ENCODE measurements around the gene AHR.
"Not testable (repeated sequence)": the region's sequence is repeated elsewhere in the genome, so short reads cannot be mapped to it uniquely, and the experiment has no call there.

Gene AHR

GRCh38 chr7:17371671-17372524 is 73.4 kb downstream of the AHR start:
- no peak for DNase-seq (ENCODE audit: low read depth in 3 of 3, low spot score in 1 of 3)

DNA sequence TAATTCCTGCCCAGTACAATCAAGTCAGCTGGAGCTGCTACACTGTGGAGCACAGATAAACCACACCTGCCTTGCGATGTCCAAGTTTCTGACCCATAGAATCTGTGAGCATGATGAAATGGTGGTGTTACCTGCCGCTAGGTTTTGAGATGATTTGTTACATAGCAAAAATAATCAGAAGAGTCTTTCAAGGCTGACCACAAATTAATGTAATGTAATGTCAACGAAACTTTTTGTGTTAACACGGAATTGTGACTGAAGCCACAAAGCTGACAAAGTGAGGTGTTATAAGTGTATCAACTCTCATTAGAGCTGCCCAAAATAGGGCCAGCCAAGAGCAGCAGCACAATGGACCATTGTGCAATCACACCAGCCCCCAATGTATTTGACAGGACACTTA is 75.7 kb downstream of the AHR start:
- DNase-seq (ENCODE audit: low read depth in 3 of 3, low spot score in 1 of 3) = no peak

- DNase-seq (ENCODE audit: low read depth in 3 of 3, low spot score in 1 of 3) = no peak
Observed at GRCh38 chr7:17374654-17375053, 76.2 kb downstream of the AHR start.

GRCh38 chr7:17376595-17376994 is 78.1 kb downstream of the AHR start:
- no peak for DNase-seq (ENCODE audit: low read depth in 3 of 3, low spot score in 1 of 3)

DNA sequence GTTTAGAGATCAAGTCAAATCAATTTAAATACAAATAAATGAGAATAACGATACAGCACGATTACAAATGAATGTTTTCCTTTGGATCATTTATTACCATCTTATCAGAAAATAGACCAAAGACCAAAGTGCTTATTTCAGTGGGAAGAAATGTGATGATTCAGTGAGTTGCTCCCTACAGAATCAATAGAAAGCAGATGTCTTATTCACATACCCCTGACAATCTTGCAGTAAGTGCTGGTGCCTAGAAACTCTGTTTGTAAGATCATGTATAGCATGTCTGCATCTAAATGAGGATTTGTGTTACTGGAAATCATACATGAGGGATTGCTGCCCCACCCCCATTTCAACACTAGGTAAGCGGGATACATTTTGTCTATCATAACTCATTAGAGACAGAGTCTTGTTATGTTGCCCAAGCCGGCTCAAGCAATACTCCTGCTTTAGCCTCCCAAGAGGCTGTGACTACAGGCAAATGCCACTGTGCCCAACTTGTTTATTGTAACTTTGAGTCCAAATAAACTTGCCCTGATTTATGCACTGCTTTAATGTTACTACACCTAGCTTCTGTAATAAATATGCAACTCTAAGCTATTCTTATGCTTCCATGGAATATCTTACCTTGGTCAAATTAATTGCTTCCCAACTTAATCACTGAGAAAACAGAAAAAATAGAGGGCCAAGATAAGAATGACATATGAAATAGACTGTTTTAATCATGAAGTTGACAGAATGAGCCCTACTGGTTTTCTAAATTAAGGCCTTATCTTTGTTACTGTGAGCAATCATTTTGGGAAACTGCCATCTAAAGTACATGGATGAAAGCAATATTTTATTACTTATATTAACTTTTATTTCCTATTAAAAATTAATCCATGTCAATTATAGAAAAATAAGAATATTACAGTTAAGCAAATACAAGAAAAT is 82.5 kb downstream of the AHR start:
- no peak for DNase-seq (ENCODE audit: low read depth in 3 of 3, low spot score in 1 of 3)

GRCh38 chr7:17382408-17383354 is 84.2 kb downstream of the AHR start:
- not testable (repeated sequence) for DNase-seq (ENCODE audit: low read depth in 3 of 3, low spot score in 1 of 3)

DNA sequence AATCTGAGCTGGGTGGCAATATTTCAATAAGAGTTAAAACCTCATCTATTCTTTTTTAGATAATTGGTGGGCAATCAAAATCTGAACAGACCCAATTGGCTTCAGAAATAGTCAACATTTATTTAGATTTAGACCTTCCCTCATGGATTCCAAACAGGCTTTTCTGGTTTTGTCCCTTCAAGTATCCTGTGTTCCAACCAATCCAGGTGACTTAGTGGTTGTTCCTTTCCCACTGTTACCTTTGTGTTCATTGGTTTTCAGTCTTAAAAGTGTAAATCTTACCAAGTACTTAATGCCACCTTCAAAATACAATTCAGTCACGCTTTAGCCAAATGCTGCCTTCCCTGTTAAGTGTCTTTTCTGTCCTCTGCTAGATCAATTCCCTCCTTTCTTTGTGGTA is 85.9 kb downstream of the AHR start:
- DNase-seq (ENCODE audit: low read depth in 3 of 3, low spot score in 1 of 3) = no peak

- no peak for DNase-seq (ENCODE audit: low read depth in 3 of 3, low spot score in 1 of 3)
Observed at GRCh38 chr7:17385612-17386011, 87.2 kb downstream of the AHR start.

- no peak for DNase-seq (ENCODE audit: low read depth in 3 of 3, low spot score in 1 of 3)
Observed at GRCh38 chr7:17390392-17390791, 91.9 kb downstream of the AHR start.

DNA sequence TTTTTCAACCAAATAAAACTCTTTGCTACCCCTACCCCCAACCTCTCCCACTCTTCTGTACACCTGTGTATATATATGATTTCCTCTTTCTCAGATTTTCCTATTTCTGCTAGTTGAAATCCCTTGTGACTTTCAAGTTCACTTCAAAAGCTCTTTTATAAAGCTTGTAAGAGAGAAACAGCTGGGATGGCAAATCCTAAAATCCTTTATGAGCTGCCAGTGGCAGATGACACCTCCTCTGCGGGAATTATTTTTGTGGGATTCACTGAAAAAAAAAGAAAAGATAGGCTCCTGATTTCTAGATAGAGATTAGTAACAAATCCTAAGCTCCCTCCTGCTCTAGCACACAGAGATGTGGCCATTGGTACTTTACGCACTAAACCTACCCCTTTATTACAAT is 92.9 kb downstream of the AHR start:
- no peak for DNase-seq (ENCODE audit: low read depth in 3 of 3, low spot score in 1 of 3)

- DNase-seq (ENCODE audit: low read depth in 3 of 3, low spot score in 1 of 3) = no peak
Observed at GRCh38 chr7:17392846-17393245, 94.4 kb downstream of the AHR start.

- not testable (repeated sequence) for DNase-seq (ENCODE audit: low read depth in 3 of 3, low spot score in 1 of 3)
Observed at GRCh38 chr7:17394563-17394962, 96.1 kb downstream of the AHR start.

Measured in stimulated activated CD4-positive, alpha-beta T cell treated with anti-CD3 and anti-CD28 coated beads, TNF-alpha, amount 100 ng/mL, for 1 hour (primary cell).